SK-N-SH treated with all-trans-retinoic acid at 6 μM for 48 hours (cell line): ENCODE data around the gene NAP1L4.

Experiments
- ATAC-seq: fragments of 200-7000 bp; cut with Tn5 transposase; 3 replicates; pipeline ENCODE4 v1.9.1; 2020; ENCODE audit warnings: mild to moderate bottlenecking, moderate library complexity
- ARNTL ChIP-seq: fragments of 450-650 bp; formaldehyde crosslinking; IDR thresholded peaks from 2 replicates; pipeline ENCODE4 v1.5.0; 2020; ENCODE audit warnings: low read depth, mild to moderate bottlenecking, moderate library complexity, borderline replicate concordance
- BACH2 ChIP-seq: fragments of 250-450 bp; sonication (Bioruptor Pico); IDR thresholded peaks from 2 replicates; pipeline ENCODE4 v1.9.0; 2021; ENCODE audit warnings: mild to moderate bottlenecking, borderline replicate concordance
- CSDC2 ChIP-seq: fragments of 250-450 bp; sonication (Bioruptor Pico); IDR thresholded peaks from 2 replicates; pipeline ENCODE4 v1.5.0; 2020; ENCODE audit warnings: mild to moderate bottlenecking, moderate library complexity
- GLIS3 ChIP-seq: fragments of 250-450 bp; sonication (Bioruptor Pico); IDR thresholded peaks from 2 replicates; pipeline ENCODE4 v1.5.0; 2020; ENCODE audit warnings: mild to moderate bottlenecking, moderate library complexity
- ISL1 ChIP-seq: fragments of 250-450 bp; sonication (Bioruptor Pico); IDR thresholded peaks from 2 replicates; pipeline ENCODE4 v2.1.2; 2022; ENCODE audit warnings: mild to moderate bottlenecking, moderate library complexity
- OSR1 ChIP-seq: fragments of 250-450 bp; sonication (Bioruptor Pico); IDR thresholded peaks from 2 replicates; pipeline ENCODE4 v1.8.0; 2022; ENCODE audit warnings: moderate library complexity, mild to moderate bottlenecking, inconsistent platforms
- POU6F1 ChIP-seq: fragments of 250-450 bp; sonication (Bioruptor Pico); IDR thresholded peaks from 2 replicates; pipeline ENCODE4 v1.8.0; 2021; ENCODE audit warnings: low read depth, mild to moderate bottlenecking, moderate library complexity, borderline replicate concordance
- PPARA ChIP-seq: fragments of 250-450 bp; sonication (Bioruptor Pico); IDR thresholded peaks from 2 replicates; pipeline ENCODE4 v1.5.0; 2020; ENCODE audit warnings: mild to moderate bottlenecking, borderline replicate concordance
- RARB ChIP-seq: fragments of 250-450 bp; sonication (Bioruptor Pico); IDR thresholded peaks from 2 replicates; pipeline ENCODE4 v1.8.0; 2021; ENCODE audit warnings: mild to moderate bottlenecking, moderate library complexity
- SNAI2 ChIP-seq: fragments of 250-450 bp; sonication (Bioruptor Pico); IDR thresholded peaks from 2 replicates; pipeline ENCODE4 v1.5.0; 2020; ENCODE audit warnings: mild to moderate bottlenecking, moderate library complexity
- TCF4 ChIP-seq: fragments of 250-450 bp; sonication (Bioruptor Pico); IDR thresholded peaks from 2 replicates; pipeline ENCODE4 v1.8.0; 2021; ENCODE audit warnings: mild to moderate bottlenecking, moderate library complexity, borderline replicate concordance
- TOX ChIP-seq: fragments of 250-450 bp; sonication (Bioruptor Pico); IDR thresholded peaks from 2 replicates; pipeline ENCODE4 v1.8.0; 2021; ENCODE audit warnings: mild to moderate bottlenecking, moderate library complexity, borderline replicate concordance
- TSHZ2 ChIP-seq: fragments of 250-450 bp; sonication (Bioruptor Pico); IDR thresholded peaks from 2 replicates; pipeline ENCODE4 v1.5.0; 2020; ENCODE audit warnings: mild to moderate bottlenecking, moderate library complexity
- ZC3H10 ChIP-seq: fragments of 250-450 bp; sonication (Bioruptor Pico); IDR thresholded peaks from 2 replicates; pipeline ENCODE4 v1.5.1; 2021; ENCODE audit warnings: mild to moderate bottlenecking, moderate library complexity
- ZFP3 ChIP-seq: fragments of 250-450 bp; sonication (Bioruptor Pico); IDR thresholded peaks from 2 replicates; pipeline ENCODE4 v1.5.0; 2020; ENCODE audit warnings: mild to moderate bottlenecking, moderate library complexity
- ZNF565 ChIP-seq: fragments of 450-650 bp; formaldehyde crosslinking; conservative IDR thresholded peaks from 2 replicates; pipeline ENCODE4 v1.5.0; 2020; ENCODE audit warnings: low read depth, mild to moderate bottlenecking, moderate library complexity
- ZNF70 ChIP-seq: fragments of 450-650 bp; formaldehyde crosslinking; IDR thresholded peaks from 2 replicates; pipeline ENCODE4 v1.5.0; 2020; ENCODE audit warnings: mild to moderate bottlenecking, moderate library complexity
- ZNF8 ChIP-seq: fragments of 450-650 bp; formaldehyde crosslinking; IDR thresholded peaks from 2 replicates; pipeline ENCODE4 v1.5.0; 2020; ENCODE audit warnings: mild to moderate bottlenecking, moderate library complexity
- TF ChIP-seq, protein P1 (sequence below): fragments of 250-450 bp; sonication (Bioruptor Pico); IDR thresholded peaks from 2 replicates; pipeline ENCODE4 v1.5.1; 2021; ENCODE audit warnings: mild to moderate bottlenecking, moderate library complexity
- TF ChIP-seq, protein P2 (sequence below): fragments of 250-450 bp; sonication (Bioruptor Pico); IDR thresholded peaks from 2 replicates; pipeline ENCODE4 v1.5.1; 2020; ENCODE audit warnings: low read depth, mild to moderate bottlenecking, moderate library complexity
- TF ChIP-seq, protein P3 (sequence below): fragments of 250-450 bp; sonication (Bioruptor Pico); IDR thresholded peaks from 2 replicates; pipeline ENCODE4 v1.8.0; 2020; ENCODE audit warnings: mild to moderate bottlenecking, moderate library complexity, borderline replicate concordance

NAP1L4 gene

DNA sequence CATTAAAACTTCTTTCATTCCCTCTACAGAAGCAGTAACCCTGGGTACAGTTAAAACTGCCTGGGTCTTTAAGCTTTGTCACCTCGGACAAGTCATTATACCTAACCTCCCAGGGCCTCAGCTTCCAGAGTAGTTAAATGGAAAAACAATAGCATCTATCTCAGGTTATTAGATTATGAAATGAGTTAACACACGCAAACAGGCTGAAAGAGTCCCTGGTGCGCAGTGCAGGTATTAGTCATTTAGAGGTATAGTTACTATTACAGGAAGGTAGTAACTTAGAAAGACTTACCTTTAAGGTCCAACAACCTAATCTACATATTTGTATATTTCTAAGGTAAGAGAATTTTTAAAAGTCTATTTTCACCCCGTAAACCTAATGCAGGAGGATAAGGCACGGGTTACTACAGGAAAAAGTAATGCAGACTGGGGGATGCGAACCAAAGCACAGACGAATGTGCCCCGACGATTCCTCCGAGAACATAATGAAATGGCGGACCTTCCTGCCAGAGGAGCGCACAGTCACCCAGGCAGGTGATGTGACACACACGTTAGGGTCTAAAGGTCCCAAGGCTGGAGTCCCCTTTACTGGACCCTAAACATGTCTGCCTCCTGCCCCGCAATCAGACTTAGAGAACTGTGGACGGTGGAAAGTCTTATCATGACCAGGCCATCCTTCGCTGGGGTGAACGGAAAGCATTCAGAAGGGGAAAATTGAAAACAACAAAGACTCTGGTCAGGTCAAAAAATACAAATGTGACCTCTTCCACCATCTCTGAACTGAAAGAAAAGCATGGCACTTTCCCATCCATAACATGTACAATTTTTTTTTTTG is 1.3 kb downstream of the NAP1L4 start:
- TF ChIP-seq, protein P1, sequence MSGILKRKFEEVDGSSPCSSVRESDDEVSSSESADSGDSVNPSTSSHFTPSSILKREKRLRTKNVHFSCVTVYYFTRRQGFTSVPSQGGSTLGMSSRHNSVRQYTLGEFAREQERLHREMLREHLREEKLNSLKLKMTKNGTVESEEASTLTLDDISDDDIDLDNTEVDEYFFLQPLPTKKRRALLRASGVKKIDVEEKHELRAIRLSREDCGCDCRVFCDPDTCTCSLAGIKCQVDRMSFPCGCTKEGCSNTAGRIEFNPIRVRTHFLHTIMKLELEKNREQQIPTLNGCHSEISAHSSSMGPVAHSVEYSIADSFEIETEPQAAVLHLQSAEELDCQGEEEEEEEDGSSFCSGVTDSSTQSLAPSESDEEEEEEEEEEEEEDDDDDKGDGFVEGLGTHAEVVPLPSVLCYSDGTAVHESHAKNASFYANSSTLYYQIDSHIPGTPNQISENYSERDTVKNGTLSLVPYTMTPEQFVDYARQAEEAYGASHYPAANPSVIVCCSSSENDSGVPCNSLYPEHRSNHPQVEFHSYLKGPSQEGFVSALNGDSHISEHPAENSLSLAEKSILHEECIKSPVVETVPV (CRISPR knock-in tag) = no peak
- TF ChIP-seq SNAI2 (CRISPR knock-in tag) (no peak), OSR1 (no peak), ZNF8 (no peak), TOX (CRISPR knock-in tag) (no peak), ZFP3 (CRISPR knock-in tag) (no peak), ARNTL (CRISPR knock-in tag) (no peak), TCF4 (CRISPR knock-in tag) (no peak)
- TF ChIP-seq, protein P2, sequence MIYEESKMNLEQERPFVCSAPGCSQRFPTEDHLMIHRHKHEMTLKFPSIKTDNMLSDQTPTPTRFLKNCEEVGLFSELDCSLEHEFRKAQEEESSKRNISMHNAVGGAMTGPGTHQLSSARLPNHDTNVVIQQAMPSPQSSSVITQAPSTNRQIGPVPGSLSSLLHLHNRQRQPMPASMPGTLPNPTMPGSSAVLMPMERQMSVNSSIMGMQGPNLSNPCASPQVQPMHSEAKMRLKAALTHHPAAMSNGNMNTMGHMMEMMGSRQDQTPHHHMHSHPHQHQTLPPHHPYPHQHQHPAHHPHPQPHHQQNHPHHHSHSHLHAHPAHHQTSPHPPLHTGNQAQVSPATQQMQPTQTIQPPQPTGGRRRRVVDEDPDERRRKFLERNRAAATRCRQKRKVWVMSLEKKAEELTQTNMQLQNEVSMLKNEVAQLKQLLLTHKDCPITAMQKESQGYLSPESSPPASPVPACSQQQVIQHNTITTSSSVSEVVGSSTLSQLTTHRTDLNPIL (CRISPR knock-in tag) = no peak
- no peak for ATAC-seq

DNA sequence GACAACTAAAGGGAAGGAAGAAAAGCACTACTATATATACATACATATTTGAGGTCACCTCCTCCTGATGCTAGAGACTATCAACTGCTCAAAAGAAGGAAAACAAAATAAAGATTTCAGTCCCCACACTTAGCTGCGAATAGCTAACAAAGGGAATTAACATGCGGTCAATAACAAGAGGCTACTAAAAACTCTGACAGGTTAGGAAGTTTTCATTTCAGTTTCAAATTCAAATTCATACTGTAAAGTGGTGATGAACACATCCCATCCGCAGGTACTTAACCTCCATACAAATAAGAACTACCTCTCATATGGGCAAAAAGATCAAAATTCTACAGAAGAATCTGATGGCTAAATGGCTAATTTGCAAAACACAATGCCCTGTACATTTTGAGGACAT is 2.6 kb downstream of the NAP1L4 start:
- ATAC-seq = no peak

GRCh38 chr11:2989006-2989405 is 3.1 kb downstream of the NAP1L4 start:
- no peak for ATAC-seq
- TF ChIP-seq TSHZ2 (CRISPR knock-in tag) (no peak), ZNF70 (CRISPR knock-in tag) (no peak), PPARA (no peak), GLIS3 (CRISPR knock-in tag) (no peak), SNAI2 (CRISPR knock-in tag) (no peak), TCF4 (CRISPR knock-in tag) (no peak), RARB (CRISPR knock-in tag) (no peak), TOX (CRISPR knock-in tag) (no peak), OSR1 (no peak), POU6F1 (CRISPR knock-in tag) (no peak), ZNF8 (no peak), ZC3H10 (CRISPR knock-in tag) (no peak), ZNF565 (no peak)
- TF ChIP-seq, protein P3, sequence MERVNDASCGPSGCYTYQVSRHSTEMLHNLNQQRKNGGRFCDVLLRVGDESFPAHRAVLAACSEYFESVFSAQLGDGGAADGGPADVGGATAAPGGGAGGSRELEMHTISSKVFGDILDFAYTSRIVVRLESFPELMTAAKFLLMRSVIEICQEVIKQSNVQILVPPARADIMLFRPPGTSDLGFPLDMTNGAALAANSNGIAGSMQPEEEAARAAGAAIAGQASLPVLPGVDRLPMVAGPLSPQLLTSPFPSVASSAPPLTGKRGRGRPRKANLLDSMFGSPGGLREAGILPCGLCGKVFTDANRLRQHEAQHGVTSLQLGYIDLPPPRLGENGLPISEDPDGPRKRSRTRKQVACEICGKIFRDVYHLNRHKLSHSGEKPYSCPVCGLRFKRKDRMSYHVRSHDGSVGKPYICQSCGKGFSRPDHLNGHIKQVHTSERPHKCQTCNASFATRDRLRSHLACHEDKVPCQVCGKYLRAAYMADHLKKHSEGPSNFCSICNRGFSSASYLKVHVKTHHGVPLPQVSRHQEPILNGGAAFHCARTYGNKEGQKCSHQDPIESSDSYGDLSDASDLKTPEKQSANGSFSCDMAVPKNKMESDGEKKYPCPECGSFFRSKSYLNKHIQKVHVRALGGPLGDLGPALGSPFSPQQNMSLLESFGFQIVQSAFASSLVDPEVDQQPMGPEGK = no peak
- TF ChIP-seq, protein P1 (CRISPR knock-in tag) = no peak
- TF ChIP-seq, protein P2 (CRISPR knock-in tag) = no peak

More for the DNA sequence above, 2.6 kb downstream of the NAP1L4 start:
- TF ChIP-seq TCF4 (CRISPR knock-in tag) = no peak
- no peak for TF ChIP-seq GLIS3 (CRISPR knock-in tag)
- no peak for TF ChIP-seq ISL1 (CRISPR knock-in tag)
- no peak for TF ChIP-seq BACH2 (CRISPR knock-in tag)
- TF ChIP-seq POU6F1 (CRISPR knock-in tag) = no peak
- no peak for TF ChIP-seq ZNF565
- TF ChIP-seq CSDC2 (CRISPR knock-in tag) = no peak
